Omental fat pad (tissue), 4 donors: ENCODE data around the gene MLEC. TPM values are rescaled to one million over a fixed set of nuclear protein-coding genes. Genes with fewer than 3 reads are reported as not detected.

Experiments used
- ATAC-seq: fragments of 150-250 bp; one replicate; pipeline ENCODE4 v1.9.1; 2016; ENCODE audit warnings: mild to moderate bottlenecking, moderate library complexity; ENCODE audit not compliant: low FRiP score
- DNase-seq: peaks from one replicate; pipeline ENCODE4 v3.0.0-alpha.2; 2019; ENCODE audit warnings: low spot score
- CTCF ChIP-seq, 3 donors: fragments of 450-650 bp; IDR thresholded peaks; one replicate each; pipeline ENCODE4 v1.5.1; 2016 to 2017; ENCODE audit warnings: antibody characterized with exemption in 3 of 3, mild to moderate bottlenecking in 3 of 3, moderate library complexity in 2 of 3
- total RNA-seq, 4 donors: library from RNA; depleted of rRNA; stranded (reverse); fragments of >200 nt; gene quantifications; one replicate each; pipeline ENCODE4 v1.1.0, GENCODE V29; 2016

MLEC gene
- total RNA-seq, 4 donors from 2014 or later: 84.8 to 121 (median 91.7) TPM

DNA sequence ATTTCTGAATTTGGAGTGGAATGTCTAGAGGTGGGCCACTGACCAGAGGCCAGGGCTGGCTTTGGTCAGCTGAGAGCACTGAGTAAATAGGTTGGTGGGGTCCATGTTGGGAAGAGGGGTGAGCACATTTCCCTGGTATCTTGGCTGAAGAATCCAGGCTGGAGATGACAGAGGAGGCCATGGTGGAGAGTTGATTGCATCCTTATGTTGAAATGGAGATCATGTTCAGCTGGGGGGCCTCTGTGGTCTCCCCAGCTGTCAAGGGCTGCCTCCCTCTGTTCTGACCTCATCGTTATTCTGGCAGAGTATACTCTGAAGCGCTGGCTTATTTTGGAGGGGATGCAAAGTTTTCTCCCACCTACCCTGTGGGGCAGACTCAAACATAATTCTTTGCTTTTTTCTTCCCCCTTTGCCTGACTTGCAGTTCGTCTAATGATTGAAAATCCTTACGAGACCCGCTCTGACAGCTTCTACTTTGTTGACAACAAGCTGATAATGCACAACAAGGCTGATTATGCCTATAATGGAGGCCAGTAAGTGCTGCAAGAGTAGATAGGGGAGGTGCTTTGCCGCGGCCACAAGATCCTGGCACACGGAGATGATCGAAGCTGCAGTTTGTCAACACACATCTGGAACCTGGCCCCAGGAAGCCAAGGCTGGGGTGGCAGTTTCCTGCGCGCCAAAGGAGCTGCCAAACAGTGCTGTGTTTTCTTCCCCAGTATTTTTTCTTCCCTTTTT is 32.7 kb downstream of the MLEC start:
- no peak for ATAC-seq
- TF ChIP-seq CTCF (IDR thresholded peaks at IDR 0.05): no peak

GRCh38 chr12:120720234-120720986 is 33.5 kb downstream of the MLEC start:
- no peak for DNase-seq
- ATAC-seq: peak; percentile 79
- TF ChIP-seq CTCF (IDR thresholded peaks at IDR 0.05): no peak

More for the DNA sequence above, 32.7 kb downstream of the MLEC start:
- DNase-seq: no peak

DNA sequence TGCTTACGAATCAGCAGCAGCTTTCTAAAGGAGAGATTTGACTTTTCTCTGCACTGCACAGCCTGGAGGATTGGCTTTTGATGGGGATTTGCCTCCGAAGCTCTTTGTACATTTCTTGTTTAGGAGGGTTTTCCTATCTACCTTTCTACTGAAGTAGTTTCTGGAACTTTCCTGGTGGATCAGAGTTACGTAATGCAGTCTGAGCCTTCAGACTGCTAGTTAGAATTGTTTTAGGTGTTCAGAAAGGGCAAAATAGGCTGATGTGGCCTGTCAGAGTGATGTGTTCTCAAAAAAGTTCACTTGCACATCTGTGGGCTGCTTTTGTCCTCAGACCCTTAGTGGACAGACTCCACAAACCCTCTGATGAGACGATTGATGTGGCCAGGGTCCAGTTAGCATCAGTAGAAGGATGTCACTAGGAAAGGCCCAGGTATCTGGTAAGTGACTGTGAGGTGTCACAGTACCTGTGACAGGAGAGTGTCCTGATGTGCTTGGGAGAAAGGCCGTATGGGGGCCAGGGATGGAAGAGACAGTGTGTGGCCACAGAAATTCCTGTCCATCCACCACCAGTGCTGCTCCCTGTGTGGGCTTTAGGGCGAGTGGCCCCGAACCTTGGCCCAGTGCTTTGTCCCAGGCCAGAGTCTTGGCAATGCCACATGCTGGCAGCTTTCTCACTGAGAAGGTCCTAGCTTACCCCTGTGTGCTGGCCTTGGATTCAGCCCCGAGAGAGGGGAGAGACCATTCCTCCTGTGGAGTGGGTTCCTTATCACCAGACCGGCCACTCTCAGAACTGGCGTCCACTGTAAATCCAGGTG is 34.2 kb downstream of the MLEC start:
- DNase-seq: no peak
- no peak for TF ChIP-seq CTCF (IDR thresholded peaks at IDR 0.05)
- no peak for ATAC-seq

GRCh38 chr12:120721866-120722265 is 34.9 kb downstream of the MLEC start:
- ATAC-seq: no peak
- no peak for DNase-seq
- TF ChIP-seq CTCF (IDR thresholded peaks at IDR 0.05): no peak

DNA sequence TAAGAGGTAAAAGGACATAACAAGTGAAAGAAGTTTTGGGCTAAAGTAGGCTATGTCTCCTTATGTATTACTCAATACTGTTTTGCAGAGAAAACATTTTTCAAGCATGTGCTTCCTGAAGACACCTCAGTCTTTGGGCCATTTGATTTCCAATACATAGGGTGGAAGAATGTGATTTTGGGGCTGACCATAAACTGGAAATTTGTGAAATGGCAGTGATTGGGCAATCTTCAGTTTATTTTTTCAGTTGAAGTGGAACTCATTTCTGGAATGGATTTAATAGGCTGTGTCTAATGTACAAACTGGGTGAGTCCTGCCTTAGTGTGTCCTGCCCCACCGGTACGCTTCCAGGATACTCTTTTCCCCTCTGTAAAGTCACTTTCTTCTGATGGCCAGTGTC is 35.8 kb downstream of the MLEC start:
- TF ChIP-seq CTCF (IDR thresholded peaks at IDR 0.05): no peak
- no peak for ATAC-seq
- no peak for DNase-seq

DNA sequence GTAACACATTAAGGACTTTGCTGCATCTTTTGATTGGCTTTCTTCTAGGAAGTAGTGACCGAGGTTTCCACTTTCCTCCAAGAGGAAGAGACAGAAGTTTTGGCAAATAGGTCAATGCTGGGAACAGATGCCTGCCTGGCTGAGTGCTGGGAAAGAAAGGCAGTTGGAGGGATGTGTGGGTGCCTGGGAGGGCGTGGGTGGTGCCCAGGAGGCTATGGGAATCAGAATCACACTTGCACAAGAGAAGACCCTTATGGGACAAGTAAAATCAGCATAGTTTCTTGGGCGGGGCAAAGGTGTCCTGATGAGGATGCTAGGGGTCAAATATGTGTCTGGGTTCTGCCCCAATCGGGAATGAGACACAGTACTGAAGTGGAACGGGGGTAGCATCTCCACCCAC is 37.8 kb downstream of the MLEC start:
- no peak for DNase-seq
- TF ChIP-seq CTCF (IDR thresholded peaks at IDR 0.05): no peak
- no peak for ATAC-seq
